GM12878 (cell line): Measurements from ENCODE around the gene TMEM98. TPM values are rescaled to one million over a fixed set of nuclear protein-coding genes. Genes with fewer than 3 reads are reported as not detected.

Experiments used
- ATAC-seq: fragments of 200-7000 bp; cut with Tn5 transposase; 3 replicates; pipeline ENCODE4 v1.9.1; 2020; ENCODE audit warnings: mild to moderate bottlenecking, moderate library complexity
- BruUV-seq: library from RNA; stranded (reverse); fragments of 400-500 nt; replicated peaks from 2 replicates; lab custom pipeline; 2021; lab: Mats Ljungman, UMichigan
- CTCF ChIA-PET: fragments of 300-600 bp; sonication (Branson Sonifier 250); formaldehyde crosslinking; extraction: SDS; loops from one replicate; lab custom pipeline; 2021; ENCODE audit warnings: inconsistent platforms; lab: Yijun Ruan, JAX
- POLR2A ChIA-PET: fragments of 350-600 bp; formaldehyde crosslinking; extraction: SDS; loops from one replicate; lab custom pipeline; 2021; ENCODE audit warnings: inconsistent platforms; lab: Charles Lee
- RAD21 ChIA-PET: fragments of 300-600 bp; sonication (Branson Sonifier 250); formaldehyde crosslinking; loops from one replicate; lab custom pipeline; 2023; ENCODE audit warnings: antibody characterized with exemption; ENCODE audit not compliant: unreplicated experiment; lab: Charles Lee
- SMC1A ChIA-PET: fragments of 300-600 bp; sonication (Branson Sonifier 250); formaldehyde crosslinking; loops from one replicate; lab custom pipeline; 2023; ENCODE audit not compliant: unreplicated experiment, uncharacterized antibody; lab: Charles Lee
- DNase-seq: peaks from one replicate; pipeline ENCODE4 v3.0.0-alpha.2; 2011; ENCODE audit warnings: low read depth, low spot score
- FAIRE-seq: peaks from 3 replicates; lab custom pipeline; 2011; peaks lifted over from hg19 to GRCh38; lab: Jason Lieb, UNC
- H2AFZ ChIP-seq: 2 replicates; pipeline ENCODE4 v1.6.0; 2011; ENCODE audit warnings: low read depth, low read length, control low read depth; ENCODE audit not compliant: control insufficient read depth
- H3K27ac ChIP-seq: 2 replicates; pipeline ENCODE4 v1.5.1; 2011; ENCODE audit warnings: control low read depth; ENCODE audit not compliant: control insufficient read depth, insufficient read depth
- H3K27me3 ChIP-seq, 2 experiments: replicated peaks in 1 of 2; 2 replicates each; pipeline versions ENCODE4 v1.6.0 to v1.6.1; 2011; ENCODE audit warnings: low read length in 1 of 2; ENCODE audit not compliant: control insufficient read depth in 2 of 2, insufficient read depth in 2 of 2
- H3K36me3 ChIP-seq, 2 experiments: 2 replicates each; pipeline ENCODE4 v1.5.1; 2011; ENCODE audit warnings: low read length in 1 of 2; ENCODE audit not compliant: control insufficient read depth in 2 of 2, insufficient read depth in 2 of 2
- H3K4me1 ChIP-seq: 2 replicates; pipeline ENCODE4 v1.6.1; 2011; ENCODE audit warnings: mild to moderate bottlenecking, low read length, moderate library complexity, mixed read lengths; ENCODE audit not compliant: control insufficient read depth, insufficient read depth
- H3K4me2 ChIP-seq: 2 replicates; pipeline ENCODE4 v1.6.0; 2011; ENCODE audit warnings: control low read depth; ENCODE audit not compliant: control insufficient read depth, insufficient read depth
- H3K4me3 ChIP-seq: fragments of 200-600 bp; sonication (generic); 2 replicates; pipeline ENCODE4 v1.5.1; 2016
- H3K79me2 ChIP-seq: 2 replicates; pipeline ENCODE4 v1.6.0; 2011; ENCODE audit warnings: low read length; ENCODE audit not compliant: control insufficient read depth, insufficient read depth
- H3K9ac ChIP-seq: 2 replicates; pipeline ENCODE4 v1.8.0; 2011; ENCODE audit warnings: low read length, control low read depth, mixed read lengths; ENCODE audit not compliant: control insufficient read depth, insufficient read depth
- H3K9me3 ChIP-seq: replicated peaks from 3 replicates; pipeline ENCODE4 v1.5.1; 2011; ENCODE audit warnings: mild to moderate bottlenecking, low read length; ENCODE audit not compliant: control insufficient read depth, insufficient read depth
- H4K20me1 ChIP-seq: 2 replicates; pipeline ENCODE4 v1.6.0; 2011; ENCODE audit not compliant: control insufficient read depth, insufficient read depth
- IRF4 ChIP-seq: IDR thresholded peaks from 2 replicates; pipeline ENCODE4 v1.6.1; 2011; ENCODE audit warnings: low read depth, low read length
- RUNX3 ChIP-seq: IDR thresholded peaks from 2 replicates; pipeline ENCODE4 v1.6.1; 2012; ENCODE audit warnings: low read length, inconsistent platforms
- SPI1 ChIP-seq: IDR thresholded peaks from 2 replicates; pipeline ENCODE4 v1.6.1; 2011; ENCODE audit warnings: low read depth, mild to moderate bottlenecking, low read length, moderate library complexity, borderline replicate concordance; ENCODE audit not compliant: insufficient read depth
- TCF12 ChIP-seq: IDR thresholded peaks from 2 replicates; pipeline ENCODE4 v1.6.1; 2011; ENCODE audit warnings: low read depth, mild to moderate bottlenecking, low read length
- ZNF24 ChIP-seq: fragments of 450-650 bp; IDR thresholded peaks from 2 replicates; pipeline ENCODE4 v1.6.1; 2017; ENCODE audit warnings: antibody characterized with exemption, mild to moderate bottlenecking
- WGBS: methylation state at CpG from one replicate; pipeline ENCODE4 v1.1.6; 2016; ENCODE audit warnings: low lambda C conversion rate; ENCODE audit not compliant: insufficient replicate concordance, insufficient coverage; ENCODE audit errors: missing lambda C conversion rate; 5-methylcytosine and 5-hydroxymethylcytosine counted together
- in situ Hi-C: fragments of 300-500 bp; cut with MboI; formaldehyde crosslinking; loops from 9 replicates; pipeline ENCODE4 v1.14.3; 2018; ENCODE audit warnings: mixed read lengths
- intact Hi-C: fragments of 100-400 bp; cut with micrococcal nuclease; formaldehyde crosslinking; loops from one replicate; pipeline ENCODE4 v1.14.2; 2022; ENCODE audit not compliant: unreplicated experiment
- polyA plus RNA-seq, 11 experiments: library from polyadenylated mRNA; depleted of rRNA in 4 of 11; unstranded in 6 of 11; stranded (reverse) in 5 of 11; fragments of >200 nt; fragmentation: Nextera tagmentation in 4 of 11; fragmentation: Illumina TruSeq in 1 of 11; extraction: Ambion mirVana in 4 of 11; extraction: Trizol in 1 of 11; gene quantifications; 1 replicate in 1 of 11; 2 replicates in 10 of 11; pipeline versions ENCODE4 v1.2.1 to v1.2.3, GENCODE V29; 2011 to 2016; ENCODE audit warnings: inconsistent platforms in 2 of 11, missing spikeins in 2 of 11, low read depth in 1 of 11
- total RNA-seq, 4 experiments: library from RNA; depleted of rRNA in 3 of 4; stranded (reverse); fragments of >200 nt in 3 of 4; fragmentation: Illumina TruSeq in 1 of 4; extraction: Trizol in 1 of 4; gene quantifications; 2 replicates each; pipeline versions ENCODE4 v1.2.1 to v1.2.3, GENCODE V29; 2013 to 2021
- TF ChIP-seq, protein P1 (sequence below): IDR thresholded peaks from 2 replicates; pipeline ENCODE4 v1.6.1; 2012; ENCODE audit warnings: low read depth, low read length, improper control_type of control experiment

TMEM98 gene
- total and polyA plus RNA-seq, 10 of the 15 experiments (the other 5 are each of a cell fraction or from before 2014, with no cell fraction given): 0.04 to 0.73 (median 0.13) TPM; not detected in 3

DNA sequence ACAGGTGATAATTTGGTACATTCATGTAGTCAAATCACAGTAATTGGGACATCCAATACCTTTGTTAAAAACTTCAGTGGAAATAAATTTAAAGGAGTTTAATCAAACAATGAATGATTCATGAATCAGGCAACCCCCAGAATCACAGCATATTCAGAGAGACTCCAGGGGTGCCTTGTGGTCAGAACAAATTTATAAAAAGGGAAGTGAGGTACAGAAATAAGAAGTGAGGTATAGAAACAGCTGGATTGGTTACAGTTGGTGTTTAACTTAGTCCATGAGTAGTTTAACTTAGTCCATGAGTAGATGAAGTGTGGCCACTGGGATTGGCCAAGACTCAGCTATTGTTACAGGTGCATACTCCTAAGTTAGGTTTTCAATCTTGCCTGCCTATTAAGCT is 25.1 kb downstream of the TMEM98 start:
- peak; percentile 46 for ATAC-seq
- Histone ChIP-seq H3K4me2 (no peak overlapping the region), H3K4me3 (no peak overlapping the region), H3K27ac (no peak overlapping the region), H3K36me3 (no peaks in the 10 kb centered on the region), H3K79me2 (no peaks in the 10 kb centered on the region), H2AFZ (no peak overlapping the region), H3K9me3 (no peaks in the 10 kb centered on the region), H3K4me1 (no peaks in the 10 kb centered on the region), H4K20me1 (no peaks in the 10 kb centered on the region), H3K27me3 (no peaks in the 10 kb centered on the region; a peak in 1 of 4 replicates), H3K9ac (no peak overlapping the region)
- RAD21 ChIA-PET: no interaction called here
- no peak for TF ChIP-seq IRF4
- TF ChIP-seq ZNF24: peak; percentile 49; the same call in 1 of the 2 replicates
- TF ChIP-seq, protein P1, sequence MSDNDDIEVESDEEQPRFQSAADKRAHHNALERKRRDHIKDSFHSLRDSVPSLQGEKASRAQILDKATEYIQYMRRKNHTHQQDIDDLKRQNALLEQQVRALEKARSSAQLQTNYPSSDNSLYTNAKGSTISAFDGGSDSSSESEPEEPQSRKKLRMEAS: no peak
- peak; percentile 16; the same call in 1 of the 2 replicates for TF ChIP-seq RUNX3
- peak; percentile 78 for TF ChIP-seq SPI1
- BruUV-seq: no TSS peak
- intact Hi-C loops (no loop called here), in situ Hi-C loops (no loop called here)
- SMC1A ChIA-PET: no interaction called here
- CTCF ChIA-PET: interaction anchor here (0.7 to 1.7 kb wide), 5 partner anchors 10 to 226 kb away, joined by 3 to 8 read pairs (median 5); no protein-coding TSS in a partner anchor
- no peak for DNase-seq
- no peak for FAIRE-seq
- POLR2A ChIA-PET: no interaction called here

DNA sequence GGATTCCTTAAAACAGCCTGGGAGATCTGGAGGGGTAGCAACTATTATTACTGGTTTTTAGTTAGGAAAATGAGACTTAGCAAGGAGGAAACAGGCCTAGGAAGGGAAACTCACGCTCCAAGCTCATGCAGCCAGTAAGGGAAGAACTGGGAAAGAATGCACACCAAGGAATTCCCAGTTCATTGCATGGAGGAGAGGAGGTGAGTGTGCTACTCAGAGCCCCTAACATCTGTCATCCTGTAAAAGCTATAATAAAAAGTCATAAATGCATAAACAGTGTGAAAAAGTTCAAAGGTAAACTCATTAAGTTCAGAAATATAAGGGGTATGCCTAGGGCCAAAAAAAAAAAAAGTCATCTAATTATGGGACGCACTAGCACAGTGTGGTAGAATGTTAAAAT is 25.9 kb downstream of the TMEM98 start:
- CTCF ChIA-PET: interaction anchor here (1.0 to 1.7 kb wide), 4 partner anchors 14 to 227 kb away, joined by 3 to 8 read pairs (median 4); no protein-coding TSS in a partner anchor
- no peak for FAIRE-seq
- H3K4me2 ChIP-seq: no peak overlapping the region
- H3K4me1 ChIP-seq: no peaks in the 10 kb centered on the region
- no peak overlapping the region for H2AFZ ChIP-seq
- DNase-seq: no peak
- no peaks in the 10 kb centered on the region for H4K20me1 ChIP-seq
- SMC1A ChIA-PET: no interaction called here
- ATAC-seq: no peak
- 41% methylated on average over 2 of the region's 2 CpGs for WGBS
- TF ChIP-seq TCF12: no peak
- no peaks in the 10 kb centered on the region for H3K36me3 ChIP-seq
- no peaks in the 10 kb centered on the region for H3K79me2 ChIP-seq
- H3K9me3 ChIP-seq: no peaks in the 10 kb centered on the region
- RAD21 ChIA-PET: no interaction called here
- H3K27me3 ChIP-seq: no peaks in the 10 kb centered on the region; a peak in 1 of 4 replicates
- POLR2A ChIA-PET: interaction anchor here (0.6 to 1.1 kb wide), 2 partner anchors 9 to 1556 kb away, joined by 3 read pairs; no protein-coding TSS in a partner anchor
- H3K27ac ChIP-seq: no peak overlapping the region
- no TSS peak for BruUV-seq
- H3K4me3 ChIP-seq: no peak overlapping the region
- in situ Hi-C loops (no loop called here), intact Hi-C loops (no loop called here)
- H3K9ac ChIP-seq: no peak overlapping the region
